IMR-90 (cell line): ENCODE data around the gene CALD1.

ENCODE experiments used
- CTCF ChIP-seq: conservative IDR thresholded peaks from 2 replicates; pipeline ENCODE4 v1.5.1; 2012; ENCODE audit warnings: mild to moderate bottlenecking, low read depth, low read length, improper control_type of control experiment
- SMC3 ChIP-seq: fragments of 150-350 bp; IDR thresholded peaks from 2 replicates; pipeline ENCODE4 v1.6.1; 2016; ENCODE audit warnings: low read depth, mild to moderate bottlenecking, antibody characterized with exemption, low read length, moderate library complexity

- TF ChIP-seq CTCF (no peak), SMC3 (no peak)
Measured at GRCh38 chr7:134920026-134920753, 140.8 kb downstream of the CALD1 start.
